Stimulated activated memory B cell treated with anti-CD40 and anti-IgM and Interleukin-4, amounts not matched to agents 10 μg/mL and 1 μg/mL and 100 μg/mL, for 72 hours (primary cell): ENCODE data around the gene CLSTN2.
"Not testable (repeated sequence)": the region's sequence is repeated elsewhere in the genome, so short reads cannot be mapped to it uniquely, and the experiment has no call there.

ENCODE experiments used
- ATAC-seq: fragments of 150-1000 bp; cut with Tn5 transposase; 2 replicates; pipeline ENCODE4 v1.10.0; 2021
- H3K27ac Mint-ChIP-seq: one replicate; pipeline ENCODE4 v1.8.0; 2022; ENCODE audit warnings: mild to moderate bottlenecking, mixed read lengths
- H3K27me3 Mint-ChIP-seq: one replicate; pipeline ENCODE4 v1.8.0; 2022; ENCODE audit warnings: mixed read lengths
- H3K36me3 Mint-ChIP-seq: one replicate; pipeline ENCODE4 v1.8.0; 2022; ENCODE audit warnings: mixed read lengths
- H3K4me1 Mint-ChIP-seq: one replicate; pipeline ENCODE4 v1.8.0; 2022; ENCODE audit warnings: mixed read lengths
- H3K4me3 Mint-ChIP-seq: one replicate; pipeline ENCODE4 v1.8.0; 2022; ENCODE audit warnings: mild to moderate bottlenecking, moderate library complexity, mixed read lengths
- H3K9me3 Mint-ChIP-seq: one replicate; pipeline ENCODE4 v1.8.0; 2022; ENCODE audit warnings: mixed read lengths

CLSTN2 gene

DNA sequence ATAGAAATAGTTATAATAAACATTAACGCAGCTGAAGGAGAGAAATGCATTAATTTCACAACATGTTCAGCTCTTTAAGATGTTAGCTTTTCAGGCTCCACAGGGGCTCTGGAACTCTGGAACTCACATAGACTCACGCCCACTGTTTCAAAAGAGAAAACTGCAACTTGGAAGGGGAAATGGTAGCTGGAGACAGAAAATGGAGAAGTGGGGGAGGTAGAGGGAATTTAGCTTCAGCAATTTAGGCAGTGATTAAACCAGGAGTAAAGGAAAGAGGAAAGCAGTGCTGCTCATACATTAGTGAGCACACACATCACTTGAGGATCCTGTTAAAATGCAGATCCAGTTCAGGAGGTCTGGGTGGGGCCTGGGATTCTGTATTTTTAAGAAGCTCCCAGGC, 468.1 kb downstream of the CLSTN2 start:
- Mint-ChIP-seq H3K27me3 (no peaks in the 10 kb centered on the region), H3K27ac (no peak overlapping the region), H3K9me3 (no peaks in the 10 kb centered on the region), H3K4me1 (no peaks in the 10 kb centered on the region), H3K4me3 (no peak overlapping the region), H3K36me3 (no peaks in the 10 kb centered on the region)
- ATAC-seq, result no peak

DNA sequence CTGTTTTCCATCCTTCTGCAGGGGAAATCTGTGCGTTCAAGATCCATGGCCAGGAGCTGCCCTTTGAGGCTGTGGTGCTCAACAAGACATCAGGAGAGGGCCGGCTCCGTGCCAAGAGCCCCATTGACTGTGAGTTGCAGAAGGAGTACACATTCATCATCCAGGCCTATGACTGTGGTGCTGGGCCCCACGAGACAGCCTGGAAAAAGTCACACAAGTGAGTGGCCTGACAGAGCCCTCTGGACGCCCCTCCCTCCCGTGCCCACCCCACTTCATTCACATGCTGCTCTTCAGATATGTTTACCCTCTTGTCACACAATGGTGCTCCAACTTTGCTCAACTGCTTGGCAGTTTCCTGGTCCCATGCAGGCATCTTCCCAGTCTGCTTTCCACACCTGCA, 468.6 kb downstream of the CLSTN2 start:
- H3K27ac Mint-ChIP-seq, result no peak overlapping the region
- no peak overlapping the region for H3K4me3 Mint-ChIP-seq
- H3K27me3 Mint-ChIP-seq, result no peaks in the 10 kb centered on the region
- no peaks in the 10 kb centered on the region for H3K9me3 Mint-ChIP-seq
- no peak for ATAC-seq
- H3K4me1 Mint-ChIP-seq, result no peaks in the 10 kb centered on the region
- no peaks in the 10 kb centered on the region for H3K36me3 Mint-ChIP-seq

DNA sequence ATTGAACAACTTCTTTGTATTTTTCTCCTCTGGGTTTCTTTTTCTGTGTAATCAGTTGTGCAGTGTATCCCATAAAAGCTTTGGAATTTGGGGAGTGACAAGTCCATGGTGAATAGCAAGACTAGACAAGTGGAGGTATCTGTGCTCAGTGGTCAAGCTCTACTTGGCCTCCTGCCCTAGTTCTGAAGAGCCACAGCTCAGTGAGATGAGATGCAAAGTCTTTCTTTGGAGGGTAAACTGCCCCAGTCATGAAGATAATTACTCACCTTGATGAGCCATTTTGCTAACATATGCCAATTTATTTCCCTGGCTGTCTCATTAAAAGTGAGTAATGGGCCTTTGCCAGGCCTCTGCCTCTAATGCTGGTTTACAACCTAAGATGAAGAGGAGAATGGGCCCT, 471.7 kb downstream of the CLSTN2 start:
- Mint-ChIP-seq H3K4me3 (no peak overlapping the region), H3K36me3 (no peaks in the 10 kb centered on the region), H3K9me3 (peaks cover 9% of the 10 kb centered on the region), H3K27me3 (no peaks in the 10 kb centered on the region), H3K27ac (no peak overlapping the region), H3K4me1 (no peaks in the 10 kb centered on the region)
- ATAC-seq, result no peak

DNA sequence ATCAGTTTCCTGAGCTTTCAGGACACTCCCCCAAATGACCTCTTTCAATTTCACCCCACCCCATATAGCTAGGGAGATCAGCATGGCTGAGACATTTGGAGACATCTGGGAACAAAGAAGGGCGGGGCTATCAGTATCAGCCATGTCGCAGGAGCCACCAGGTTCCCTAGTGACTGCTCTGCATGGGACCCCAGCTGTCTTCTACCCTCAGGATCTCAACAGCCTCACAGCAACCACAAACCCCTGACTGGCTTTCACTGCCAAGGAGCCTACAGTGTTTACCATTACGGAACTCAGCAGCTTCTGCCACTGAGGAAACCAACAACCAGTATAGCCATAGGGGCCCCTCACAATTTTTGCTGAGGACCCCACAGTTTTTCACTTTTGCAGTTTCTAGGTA, 473.3 kb downstream of the CLSTN2 start:
- H3K9me3 Mint-ChIP-seq, result peaks cover 9% of the 10 kb centered on the region
- no peaks in the 10 kb centered on the region for H3K36me3 Mint-ChIP-seq
- H3K27ac Mint-ChIP-seq, result no peak overlapping the region
- H3K4me3 Mint-ChIP-seq, result no peak overlapping the region
- no peak for ATAC-seq
- no peaks in the 10 kb centered on the region for H3K4me1 Mint-ChIP-seq
- H3K27me3 Mint-ChIP-seq, result no peaks in the 10 kb centered on the region

DNA sequence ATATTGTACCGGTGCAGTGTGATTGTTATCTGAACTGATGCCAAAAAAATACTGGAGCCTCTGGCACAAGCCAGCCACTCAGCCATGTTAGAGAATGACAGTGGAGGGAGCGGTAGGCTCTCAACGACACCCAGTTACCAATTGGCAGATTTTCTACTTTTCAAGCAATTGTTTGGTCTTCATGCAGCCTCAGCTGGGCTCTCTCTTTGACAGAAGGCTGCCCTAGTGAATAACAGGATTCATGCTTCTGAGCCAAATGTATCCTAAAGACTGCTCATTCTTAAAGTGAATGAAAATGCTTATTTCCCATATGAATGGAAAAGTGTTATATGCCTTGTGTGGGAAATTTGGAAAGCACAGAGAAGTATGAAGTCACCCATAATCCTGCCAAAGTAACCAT, 481.7 kb downstream of the CLSTN2 start:
- Mint-ChIP-seq H3K4me1 (no peaks in the 10 kb centered on the region), H3K4me3 (no peak overlapping the region), H3K27ac (no peak overlapping the region), H3K27me3 (no peaks in the 10 kb centered on the region), H3K36me3 (no peaks in the 10 kb centered on the region), H3K9me3 (peaks cover 9% of the 10 kb centered on the region)
- no peak for ATAC-seq

DNA sequence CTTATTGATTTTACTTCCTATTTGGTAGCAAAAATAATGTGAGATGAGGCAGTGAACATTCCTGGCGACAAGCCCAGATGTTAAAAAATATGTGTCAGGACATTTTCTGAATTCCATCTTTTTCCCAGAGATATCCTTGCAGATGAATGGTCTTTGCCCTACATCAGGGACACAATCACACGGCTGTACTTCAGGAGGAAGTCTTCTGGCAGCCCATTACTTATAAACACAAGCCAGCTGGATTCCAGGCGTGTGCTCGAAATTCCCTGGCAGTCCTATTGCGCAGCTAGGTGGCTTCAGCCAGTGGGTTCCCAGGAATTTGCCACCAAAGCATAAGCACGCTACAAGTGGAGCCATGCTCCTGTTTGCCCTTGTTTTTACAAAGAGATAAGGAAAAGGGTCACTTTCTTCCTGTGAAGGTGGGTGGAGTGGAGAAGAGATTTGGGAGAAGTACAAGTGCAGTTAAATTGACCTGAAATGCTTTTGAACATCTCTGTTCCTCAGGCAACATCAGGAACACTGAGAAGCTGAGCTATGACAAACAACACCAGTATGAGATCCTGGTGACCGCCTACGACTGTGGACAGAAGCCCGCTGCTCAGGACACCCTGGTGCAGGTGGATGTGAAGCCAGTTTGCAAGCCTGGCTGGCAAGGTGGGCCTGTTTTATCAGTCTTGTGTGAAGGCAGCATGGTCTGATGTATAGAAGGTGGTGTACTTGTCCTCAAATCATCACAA, 485.8 kb downstream of the CLSTN2 start:
- Mint-ChIP-seq H3K36me3 (no peaks in the 10 kb centered on the region), H3K9me3 (peaks cover 2% of the 10 kb centered on the region), H3K4me1 (no peaks in the 10 kb centered on the region), H3K4me3 (no peak overlapping the region), H3K27ac (no peak overlapping the region), H3K27me3 (no peaks in the 10 kb centered on the region)
- ATAC-seq, result no peak

DNA sequence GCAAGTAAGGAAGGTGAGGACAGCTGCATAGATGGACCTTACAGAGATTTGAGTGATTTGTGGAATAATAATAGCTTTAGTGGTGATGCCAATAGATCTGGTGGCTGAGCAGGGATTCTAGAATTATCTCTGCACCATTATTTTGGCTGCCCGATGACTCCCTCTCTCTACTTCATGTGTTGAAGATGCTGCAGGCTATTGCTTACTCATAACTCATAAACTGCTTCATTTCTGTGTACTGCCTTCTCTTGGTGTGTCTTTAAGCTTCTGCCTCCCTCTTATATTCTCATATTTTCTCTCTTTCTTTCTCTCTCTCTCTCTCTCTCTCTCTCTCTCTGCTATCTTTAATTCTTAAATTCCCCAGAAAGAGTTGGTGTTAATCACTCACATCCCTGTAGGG, 486.9 kb downstream of the CLSTN2 start:
- Mint-ChIP-seq H3K4me3 (no peak overlapping the region), H3K36me3 (no peaks in the 10 kb centered on the region), H3K27me3 (no peaks in the 10 kb centered on the region), H3K4me1 (no peaks in the 10 kb centered on the region), H3K9me3 (no peaks in the 10 kb centered on the region), H3K27ac (no peak overlapping the region)
- no peak for ATAC-seq

DNA sequence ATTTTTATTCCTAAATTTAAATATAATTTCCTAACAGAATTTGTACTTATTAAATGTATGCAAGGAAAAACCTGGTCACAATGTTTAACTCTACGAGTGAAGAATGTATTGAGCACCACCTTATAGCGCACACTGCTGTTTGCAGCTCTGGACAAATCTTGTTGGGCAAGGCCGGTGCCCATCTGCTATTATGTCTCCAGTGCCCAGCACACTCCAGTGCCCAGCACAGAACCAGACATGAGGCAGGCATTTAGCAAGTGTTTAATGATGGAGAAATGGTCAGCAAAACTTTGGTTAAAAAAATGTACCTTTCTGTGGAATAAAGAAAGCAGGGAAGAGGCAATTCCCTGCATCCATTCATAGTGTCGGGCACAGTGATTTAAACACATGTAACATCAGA, 488.2 kb downstream of the CLSTN2 start:
- H3K36me3 Mint-ChIP-seq, result no peaks in the 10 kb centered on the region
- no peak overlapping the region for H3K4me3 Mint-ChIP-seq
- no peak overlapping the region for H3K27ac Mint-ChIP-seq
- no peaks in the 10 kb centered on the region for H3K9me3 Mint-ChIP-seq
- no peaks in the 10 kb centered on the region for H3K4me1 Mint-ChIP-seq
- H3K27me3 Mint-ChIP-seq, result no peaks in the 10 kb centered on the region
- no peak for ATAC-seq

DNA sequence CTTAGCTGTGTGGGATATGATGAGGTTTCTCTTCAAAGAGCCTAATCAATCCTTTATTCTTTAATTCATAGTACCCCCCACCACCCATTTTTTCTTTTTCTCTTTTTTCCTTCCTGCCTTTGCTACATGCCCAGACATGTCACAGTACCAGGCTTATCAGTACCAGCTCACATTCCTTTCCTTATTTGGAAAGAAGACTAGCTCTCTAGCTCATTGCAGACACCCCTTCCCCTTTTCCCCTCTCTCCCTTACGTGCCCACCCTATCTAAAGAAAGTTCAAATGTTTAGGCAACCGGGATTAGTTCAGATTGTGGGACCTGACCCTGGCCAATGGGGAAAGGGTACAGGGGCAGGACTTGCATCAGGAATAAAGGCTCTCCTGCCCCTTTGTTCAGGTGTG, 488.6 kb downstream of the CLSTN2 start:
- H3K9me3 Mint-ChIP-seq, H3K27ac Mint-ChIP-seq, H3K4me1 Mint-ChIP-seq, H3K36me3 Mint-ChIP-seq, H3K4me3 Mint-ChIP-seq, H3K27me3 Mint-ChIP-seq, ATAC-seq: not testable (repeated sequence)

DNA sequence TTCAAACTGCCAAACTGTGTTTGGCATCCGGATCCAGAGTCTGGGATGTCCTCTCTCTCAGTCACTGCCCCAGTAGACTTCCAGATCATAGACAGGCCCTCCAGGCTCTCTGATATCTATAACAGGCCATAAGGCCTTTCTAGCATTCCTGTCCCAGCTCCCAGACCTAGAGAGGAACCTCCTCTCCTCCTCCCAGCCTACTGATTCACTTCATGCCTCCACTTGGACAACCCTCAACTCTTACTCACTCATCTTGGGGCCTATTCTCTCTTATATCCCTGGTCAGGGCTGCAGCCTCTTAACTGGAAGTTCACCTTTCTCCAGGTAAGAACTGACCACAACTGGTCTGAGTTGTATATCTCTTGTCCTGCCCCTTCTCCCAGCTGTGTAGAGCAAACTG, 489.2 kb downstream of the CLSTN2 start:
- Mint-ChIP-seq H3K4me1 (no peaks in the 10 kb centered on the region), H3K36me3 (no peaks in the 10 kb centered on the region), H3K27ac (no peak overlapping the region), H3K4me3 (no peak overlapping the region), H3K9me3 (no peaks in the 10 kb centered on the region), H3K27me3 (peaks cover 6% of the 10 kb centered on the region)
- no peak for ATAC-seq

DNA sequence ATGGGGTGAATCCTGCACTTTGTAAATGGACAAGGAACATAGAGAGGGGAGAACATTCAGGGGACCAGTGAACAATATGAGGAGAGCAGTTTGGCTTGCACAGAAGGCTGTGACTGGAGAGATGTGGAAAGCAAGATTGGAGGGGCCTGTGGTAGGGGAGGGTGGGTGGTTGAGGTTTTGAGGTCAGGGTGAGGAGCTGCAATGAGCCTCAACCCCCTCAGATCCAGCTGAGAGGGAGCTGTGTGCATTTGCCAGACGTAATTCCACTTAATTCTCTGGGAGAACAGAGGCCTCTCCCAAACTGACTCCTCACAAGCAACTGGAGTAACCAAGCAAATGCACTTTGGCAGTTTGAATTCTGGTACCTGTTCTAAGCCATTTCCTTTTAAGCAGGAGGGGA, 489.7 kb downstream of the CLSTN2 start:
- H3K27ac Mint-ChIP-seq, result no peak overlapping the region
- no peak overlapping the region for H3K4me3 Mint-ChIP-seq
- H3K36me3 Mint-ChIP-seq, result no peaks in the 10 kb centered on the region
- no peak for ATAC-seq
- no peaks in the 10 kb centered on the region for H3K4me1 Mint-ChIP-seq
- H3K9me3 Mint-ChIP-seq, result no peaks in the 10 kb centered on the region
- peaks cover 10% of the 10 kb centered on the region for H3K27me3 Mint-ChIP-seq

DNA sequence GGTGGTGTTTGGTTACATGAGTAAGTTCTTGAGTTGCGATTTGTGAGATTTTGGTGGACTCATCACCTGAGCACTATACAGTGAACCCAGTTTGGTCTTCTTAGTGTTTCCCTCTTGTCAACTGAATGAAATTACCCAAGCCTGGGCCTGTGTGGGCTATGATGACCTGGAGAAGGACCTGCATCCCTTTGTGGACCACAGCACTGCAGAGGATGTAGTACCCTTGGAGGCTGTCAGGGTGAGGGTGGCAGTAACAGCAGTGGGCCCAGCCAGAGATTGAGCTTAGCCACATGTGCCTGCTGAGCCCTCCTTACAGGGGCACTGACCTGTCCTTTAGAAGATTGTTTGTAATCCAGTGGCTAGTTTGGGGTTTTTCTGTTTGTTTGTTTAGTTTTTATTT, 492.8 kb downstream of the CLSTN2 start:
- ATAC-seq, result no peak
- Mint-ChIP-seq H3K27me3 (peaks cover 10% of the 10 kb centered on the region), H3K4me1 (no peaks in the 10 kb centered on the region)

DNA sequence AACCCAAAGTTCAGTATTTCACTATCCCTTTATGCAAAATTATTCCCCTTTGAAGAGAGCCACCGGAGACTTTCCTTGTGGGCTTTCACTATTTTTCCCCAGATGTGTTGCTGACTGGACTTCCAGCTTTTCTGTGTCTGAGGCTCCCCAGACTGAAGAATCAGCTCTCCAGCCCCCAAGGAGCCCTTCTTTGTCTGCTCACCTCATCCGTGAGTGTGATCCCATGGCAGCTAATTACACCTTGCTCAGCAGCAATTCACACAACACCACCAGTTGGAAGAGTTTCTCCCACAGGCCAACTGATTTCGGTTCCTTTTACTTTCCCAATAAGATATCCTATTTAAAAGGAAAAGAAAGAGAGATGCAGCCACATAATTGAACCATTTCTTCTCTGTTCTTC, 493.4 kb downstream of the CLSTN2 start:
- ATAC-seq, result no peak
- no peak overlapping the region for H3K4me3 Mint-ChIP-seq
- H3K27me3 Mint-ChIP-seq, result peaks cover 10% of the 10 kb centered on the region
- H3K36me3 Mint-ChIP-seq, result no peaks in the 10 kb centered on the region
- no peaks in the 10 kb centered on the region for H3K9me3 Mint-ChIP-seq
- H3K4me1 Mint-ChIP-seq, result no peaks in the 10 kb centered on the region
- H3K27ac Mint-ChIP-seq, result no peak overlapping the region

More for the DNA sequence above, 492.8 kb downstream of the CLSTN2 start:
- no peaks in the 10 kb centered on the region for H3K9me3 Mint-ChIP-seq
- H3K27ac Mint-ChIP-seq, result no peak overlapping the region
- no peaks in the 10 kb centered on the region for H3K36me3 Mint-ChIP-seq
- H3K4me3 Mint-ChIP-seq, result no peak overlapping the region

DNA sequence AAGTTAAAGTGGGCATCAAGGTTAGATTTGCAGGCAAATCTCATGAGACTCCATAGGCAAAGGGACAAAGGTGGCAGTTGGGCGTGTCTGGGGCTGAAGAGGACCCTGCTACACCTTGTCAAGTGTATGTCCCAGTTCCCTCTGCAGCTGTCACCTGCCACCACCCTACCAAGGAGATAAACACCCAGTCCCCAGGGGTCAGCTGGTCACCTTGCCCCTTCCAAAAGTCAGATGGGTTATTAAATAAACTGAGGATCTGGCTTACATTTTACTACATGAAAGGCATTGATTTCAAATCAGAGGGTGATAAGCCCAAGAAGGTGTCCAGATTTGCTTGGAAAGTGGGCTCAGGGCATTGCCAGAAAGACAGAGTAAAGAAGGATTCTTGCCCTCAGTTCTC, 494.8 kb downstream of the CLSTN2 start:
- H3K4me1 Mint-ChIP-seq, result no peaks in the 10 kb centered on the region
- H3K9me3 Mint-ChIP-seq, result no peaks in the 10 kb centered on the region
- H3K27ac Mint-ChIP-seq, result no peak overlapping the region
- no peaks in the 10 kb centered on the region for H3K36me3 Mint-ChIP-seq
- ATAC-seq, result no peak
- no peak overlapping the region for H3K4me3 Mint-ChIP-seq
- peaks cover 10% of the 10 kb centered on the region for H3K27me3 Mint-ChIP-seq

DNA sequence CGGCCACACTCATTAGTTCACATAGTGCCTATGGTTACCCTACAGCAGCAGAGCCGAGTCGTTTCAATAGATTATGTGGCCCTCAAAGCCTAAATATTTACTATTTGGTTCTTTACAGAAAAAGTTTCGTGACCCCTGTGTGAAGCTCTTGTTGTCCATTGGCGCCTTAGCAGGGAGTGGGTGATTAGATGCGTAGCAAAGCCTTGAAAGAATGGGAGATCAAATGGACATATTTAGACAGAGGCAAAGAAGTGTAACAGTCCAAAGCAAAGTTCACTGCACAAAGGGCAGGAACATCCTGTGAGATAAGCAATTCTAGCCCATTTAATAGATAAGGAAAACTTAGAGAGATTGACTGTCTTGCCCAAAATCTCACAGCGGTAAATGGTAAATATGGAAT, 495.5 kb downstream of the CLSTN2 start:
- H3K4me1 Mint-ChIP-seq, result no peaks in the 10 kb centered on the region
- H3K27ac Mint-ChIP-seq, result no peak overlapping the region
- no peak for ATAC-seq
- peaks cover 10% of the 10 kb centered on the region for H3K27me3 Mint-ChIP-seq
- no peak overlapping the region for H3K4me3 Mint-ChIP-seq
- H3K36me3 Mint-ChIP-seq, result no peaks in the 10 kb centered on the region
- H3K9me3 Mint-ChIP-seq, result no peaks in the 10 kb centered on the region

DNA sequence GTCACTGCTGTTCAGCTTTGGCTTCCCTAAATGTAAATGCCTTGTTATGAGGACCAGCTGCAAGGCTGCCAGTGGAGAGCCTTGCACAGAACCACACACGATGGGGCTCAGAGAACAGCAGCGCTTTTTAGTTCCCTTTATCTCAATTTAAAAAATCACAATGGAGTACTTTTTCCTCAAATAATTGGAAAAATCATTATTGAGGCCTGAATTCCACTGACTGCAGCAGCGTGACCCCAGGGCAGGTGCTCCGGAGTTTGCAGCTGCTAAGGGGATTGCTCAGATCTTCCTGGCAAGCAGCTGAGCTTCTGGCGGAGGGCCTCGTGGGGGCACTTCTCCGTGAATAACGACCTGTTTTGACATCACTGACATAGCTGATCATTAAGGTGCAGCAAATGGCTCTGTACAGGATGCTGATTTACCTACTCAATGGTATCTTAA, 497.3 kb downstream of the CLSTN2 start:
- Mint-ChIP-seq H3K27me3 (peaks cover 17% of the 10 kb centered on the region), H3K9me3 (no peaks in the 10 kb centered on the region), H3K4me1 (no peaks in the 10 kb centered on the region), H3K27ac (no peak overlapping the region), H3K4me3 (no peak overlapping the region), H3K36me3 (no peaks in the 10 kb centered on the region)
- no peak for ATAC-seq

DNA sequence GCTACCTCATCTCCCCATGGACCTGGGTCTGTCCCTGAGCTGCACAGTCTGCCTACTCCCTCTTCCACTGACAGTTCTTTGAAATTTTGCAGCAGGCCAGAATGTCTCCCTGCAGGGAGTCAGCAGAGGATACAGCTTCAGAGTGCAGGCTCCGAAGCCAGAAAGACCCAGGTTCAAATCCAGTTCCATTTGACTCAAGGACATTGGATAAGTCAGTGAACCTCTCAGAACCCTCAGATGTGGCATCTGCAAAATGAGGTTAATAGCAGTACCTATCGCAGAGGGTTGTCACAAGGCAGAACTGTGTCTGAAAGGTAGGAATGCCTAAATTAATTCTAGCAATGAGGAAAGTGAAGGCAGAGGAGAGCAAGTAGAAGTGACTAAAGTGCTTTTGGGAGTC, 498.4 kb downstream of the CLSTN2 start:
- ATAC-seq, result no peak
- no peaks in the 10 kb centered on the region for H3K4me1 Mint-ChIP-seq
- H3K9me3 Mint-ChIP-seq, result no peaks in the 10 kb centered on the region
- H3K27me3 Mint-ChIP-seq, result peaks cover 17% of the 10 kb centered on the region
- H3K36me3 Mint-ChIP-seq, result no peaks in the 10 kb centered on the region
- no peak overlapping the region for H3K4me3 Mint-ChIP-seq
- H3K27ac Mint-ChIP-seq, result no peak overlapping the region
